ENCODE data around the gene SPTBN1.

Gene SPTBN1

DNA sequence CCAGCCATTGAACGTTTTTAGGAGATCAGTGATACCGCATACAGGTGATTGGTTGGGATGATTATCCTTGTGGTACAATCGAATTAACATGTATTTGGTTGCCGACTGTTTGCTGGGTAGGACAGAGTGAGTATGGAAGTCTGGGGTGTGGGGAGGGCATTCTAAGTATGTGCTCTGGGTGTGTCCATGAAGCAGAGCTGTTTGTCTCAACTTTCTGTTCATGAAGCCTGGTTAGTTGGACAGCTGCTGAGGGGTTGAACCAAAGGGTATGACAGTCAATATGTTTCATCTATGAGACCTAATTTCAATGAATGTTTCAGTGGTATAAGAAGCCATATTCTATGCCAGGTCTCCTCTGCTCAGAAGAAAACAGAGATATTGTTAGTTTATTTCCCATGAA lies 21.9 kb upstream of the SPTBN1 start:
- DNase-seq (ENCODE audit: low read depth in 2 of 2): no peak

DNA sequence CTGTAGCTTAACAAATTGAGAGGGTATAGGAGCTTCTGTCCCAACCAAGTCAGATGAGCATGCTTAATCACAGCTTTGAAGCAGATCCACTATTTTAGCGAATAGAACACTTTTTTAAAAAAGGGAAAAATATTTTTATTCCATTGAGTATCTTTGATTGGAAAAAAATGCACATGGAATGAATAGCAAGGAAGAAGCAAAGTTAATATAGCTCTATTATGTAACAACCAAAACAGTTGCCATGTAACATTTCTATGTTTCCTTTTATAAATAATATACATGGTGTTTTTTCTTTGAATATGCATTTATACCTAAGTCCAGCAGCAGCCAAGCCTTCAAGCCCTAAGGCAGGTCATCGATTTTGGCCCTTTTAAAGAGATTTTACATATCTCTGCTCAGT lies 21.4 kb upstream of the SPTBN1 start:
- no peak for DNase-seq (ENCODE audit: low read depth in 2 of 2)

GRCh38 chr2:54435325-54436226 lies 20.6 kb upstream of the SPTBN1 start:
- DNase-seq (ENCODE audit: low read depth in 2 of 2): no peak

GRCh38 chr2:54437588-54437987 lies 18.5 kb upstream of the SPTBN1 start:
- DNase-seq (ENCODE audit: low read depth in 2 of 2): no peak

DNA sequence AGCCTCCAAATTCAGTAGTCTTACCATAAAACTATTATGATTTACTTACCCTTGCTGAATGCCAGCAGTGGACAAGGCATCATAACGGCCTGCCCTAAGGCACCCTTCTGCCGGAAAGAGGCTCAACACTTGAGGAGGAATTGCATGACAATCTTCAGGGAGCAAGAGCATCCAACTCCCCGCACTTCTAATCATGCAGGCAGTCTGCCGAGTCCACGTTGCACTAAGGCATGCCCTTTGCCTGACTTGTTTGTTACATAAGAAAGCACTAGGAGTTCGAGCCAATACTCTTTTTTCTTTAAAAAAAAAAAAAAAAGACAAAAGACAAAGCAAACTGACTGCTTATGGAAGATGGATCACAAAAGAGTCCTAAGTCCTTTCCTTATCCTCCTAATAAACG lies 17.9 kb upstream of the SPTBN1 start:
- DNase-seq (ENCODE audit: low read depth in 2 of 2): no peak

GRCh38 chr2:54439582-54439981 lies 16.5 kb upstream of the SPTBN1 start:
- DNase-seq (ENCODE audit: low read depth in 2 of 2): no peak

- DNase-seq (ENCODE audit: low read depth in 2 of 2): no peak
Observed at GRCh38 chr2:54440050-54440449, 16.1 kb upstream of the SPTBN1 start.

DNA sequence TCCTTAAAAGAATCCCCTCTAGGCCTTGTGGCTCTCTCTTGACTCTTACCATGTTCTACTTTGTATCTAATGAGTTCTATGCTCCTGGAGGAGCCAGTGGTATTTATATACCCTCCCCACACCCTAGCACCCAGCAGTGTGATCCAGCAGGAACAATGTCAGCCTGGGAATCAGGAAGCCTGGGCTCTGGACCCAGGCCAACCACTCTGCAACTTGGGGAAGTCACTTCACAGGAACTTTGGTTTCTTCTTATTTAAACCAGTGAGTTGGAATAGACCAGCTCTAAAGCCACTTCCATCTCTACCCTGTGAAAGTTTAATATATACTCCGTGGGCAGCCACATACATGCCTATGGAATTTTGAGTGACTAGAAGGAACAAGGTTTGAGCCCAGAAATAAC lies 11.6 kb upstream of the SPTBN1 start:
- DNase-seq (ENCODE audit: low read depth in 2 of 2): no peak

GRCh38 chr2:54446122-54446521 lies 10.0 kb upstream of the SPTBN1 start:
- no peak for DNase-seq (ENCODE audit: low read depth in 2 of 2)

DNA sequence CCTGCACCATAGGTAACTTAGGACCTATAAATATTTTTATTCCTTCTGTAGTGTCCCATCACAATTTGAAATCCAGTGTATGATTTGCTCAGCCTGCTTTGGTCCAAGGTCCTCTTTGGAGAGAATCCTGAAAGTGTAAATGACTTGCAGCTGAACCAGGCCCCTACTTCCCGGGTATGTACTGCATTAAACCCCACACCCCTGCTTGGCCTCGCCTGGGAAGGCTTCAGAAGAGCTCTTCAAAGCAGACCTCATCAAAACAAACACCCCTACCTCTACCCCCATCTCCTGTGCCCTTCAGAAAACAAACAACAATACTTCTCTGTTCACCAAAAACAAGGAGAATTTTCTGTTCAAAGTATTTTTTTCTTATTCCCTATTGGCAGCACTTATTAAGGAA lies 9.5 kb upstream of the SPTBN1 start:
- no peak for DNase-seq (ENCODE audit: low read depth in 2 of 2)

DNA sequence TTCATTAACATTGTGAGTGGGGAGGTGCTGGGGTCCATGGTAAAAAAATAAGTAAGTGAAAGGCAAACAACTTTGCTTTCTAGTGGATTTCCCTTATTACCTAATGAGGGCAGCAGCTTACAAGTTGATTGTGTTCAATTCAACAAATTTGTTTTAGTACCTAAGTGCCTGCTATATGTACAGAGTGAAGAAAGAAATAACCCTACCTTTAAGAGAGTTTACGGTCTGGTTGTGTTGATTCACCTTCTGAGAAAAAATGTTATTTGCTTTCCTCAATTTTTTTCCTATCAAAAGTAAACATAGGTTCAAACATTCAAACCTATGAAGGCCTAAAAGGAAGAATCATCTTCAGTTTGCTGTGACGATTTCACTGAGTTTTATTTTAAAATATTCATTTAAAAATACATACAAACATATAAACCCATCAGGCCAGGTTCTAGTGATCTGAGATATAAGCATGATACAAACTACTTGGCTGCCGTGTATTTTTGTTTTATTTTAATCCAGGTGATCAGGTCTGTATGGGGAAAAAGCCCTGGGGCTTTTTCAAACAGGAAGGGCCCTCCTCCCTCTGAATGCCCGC lies 1.5 kb upstream of the SPTBN1 start:
- no peak for DNase-seq (ENCODE audit: low read depth in 2 of 2)

GRCh38 chr2:54455131-54455562 lies 980 bp upstream of the SPTBN1 start:
- no peak for DNase-seq (ENCODE audit: low read depth in 2 of 2)

GRCh38 chr2:54456362-54456611 lies 160 bp downstream of the SPTBN1 start:
- no peak for DNase-seq (ENCODE audit: low read depth in 2 of 2)

- no peak for DNase-seq (ENCODE audit: low read depth in 2 of 2)
Observed at GRCh38 chr2:54456612-54457322, 640 bp downstream of the SPTBN1 start.

DNA sequence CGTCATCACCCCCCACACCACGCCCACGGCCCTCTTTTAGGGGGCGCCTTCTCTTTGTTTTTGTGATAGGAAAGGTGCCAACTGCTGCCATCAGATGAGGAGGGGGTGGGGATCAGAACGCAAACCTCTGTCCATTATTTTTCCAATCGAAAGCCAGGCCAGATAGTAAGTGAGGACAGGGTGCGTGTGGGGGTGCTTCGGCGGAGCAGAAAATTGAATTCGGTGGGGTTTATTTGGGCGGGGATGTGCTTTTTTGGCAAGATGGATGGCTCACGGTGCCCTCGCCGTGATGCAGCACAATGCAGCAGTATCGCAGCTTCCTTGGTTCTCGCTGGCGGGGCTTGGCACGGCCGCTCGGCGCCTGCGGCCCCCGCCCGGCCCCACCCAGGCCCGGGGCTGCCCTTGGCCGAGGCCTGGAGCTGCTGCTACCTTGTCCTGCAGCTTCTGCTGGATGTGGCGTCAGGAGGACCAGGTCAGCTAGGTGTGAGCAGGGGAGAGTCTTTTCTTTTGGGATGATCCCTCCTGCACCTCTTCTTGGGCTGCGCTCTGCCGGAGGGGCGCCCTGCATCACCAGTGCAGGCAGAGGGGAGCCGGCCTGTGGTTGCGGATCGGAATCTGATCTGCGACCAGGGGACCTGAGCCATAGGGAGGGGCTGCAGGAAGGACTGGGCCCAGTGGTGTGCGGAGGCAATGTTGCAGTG lies 1.3 kb downstream of the SPTBN1 start:
- no peak for DNase-seq (ENCODE audit: low read depth in 2 of 2)

DNA sequence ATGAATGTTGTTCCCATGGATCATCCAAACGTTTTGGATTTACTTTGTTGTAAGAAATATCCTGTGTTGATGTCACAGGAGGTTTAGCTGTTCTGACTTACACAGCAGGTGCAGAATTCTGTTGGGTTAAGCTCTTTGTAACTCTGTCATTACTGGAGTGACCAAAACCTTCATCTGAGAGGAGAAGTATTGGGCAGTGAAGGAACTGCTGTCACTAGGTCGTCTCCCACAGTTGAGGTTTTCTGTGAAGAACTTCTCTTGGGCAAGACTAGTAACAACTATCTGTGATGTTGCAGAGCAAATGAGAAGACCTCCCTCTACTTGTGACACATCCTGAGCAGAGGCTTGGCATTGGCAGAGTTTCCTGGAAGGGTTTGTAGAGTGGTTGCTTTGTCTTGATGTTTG lies 2.9 kb downstream of the SPTBN1 start:
- no peak for DNase-seq (ENCODE audit: low read depth in 2 of 2)

GRCh38 chr2:54461261-54461660 lies 5.1 kb downstream of the SPTBN1 start:
- no peak for DNase-seq (ENCODE audit: low read depth in 2 of 2)

- DNase-seq (ENCODE audit: low read depth in 2 of 2): no peak
Observed at GRCh38 chr2:54464341-54464740, 8.2 kb downstream of the SPTBN1 start.

DNA sequence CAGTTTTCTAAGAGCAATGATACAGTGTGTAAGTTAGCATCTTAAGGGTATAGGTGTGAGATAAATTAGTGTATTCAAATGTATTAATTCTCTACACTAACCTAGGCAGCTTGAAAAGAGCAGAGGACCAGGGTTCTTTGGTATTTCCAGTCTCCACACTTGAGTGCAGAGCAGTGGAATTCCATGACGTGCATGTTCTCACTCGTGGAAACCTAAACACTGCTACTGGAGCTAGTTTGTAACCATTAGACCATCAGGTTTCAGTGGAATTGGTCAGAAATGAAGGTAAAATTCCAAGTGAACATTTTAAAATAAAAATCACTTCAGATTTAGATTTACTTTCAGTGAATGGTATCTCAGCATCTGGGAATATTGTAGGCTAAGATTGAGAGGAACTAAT lies 9.0 kb downstream of the SPTBN1 start:
- DNase-seq (ENCODE audit: low read depth in 2 of 2): no peak

GRCh38 chr2:54466870-54467269 lies 10.7 kb downstream of the SPTBN1 start:
- DNase-seq (ENCODE audit: low read depth in 2 of 2): no peak

GRCh38 chr2:54468673-54469072 lies 12.5 kb downstream of the SPTBN1 start:
- DNase-seq (ENCODE audit: low read depth in 2 of 2): no peak

GRCh38 chr2:54469484-54470053 lies 13.4 kb downstream of the SPTBN1 start:
- DNase-seq (ENCODE audit: low read depth in 2 of 2): no peak
